GM23338 (cell line): ENCODE results near the gene ZNF74. TPM values are rescaled to one million over a fixed set of nuclear protein-coding genes. Genes with fewer than 3 reads are reported as not detected.
"Not testable (repeated sequence)": the region's sequence is repeated elsewhere in the genome, so short reads cannot be mapped to it uniquely, and the experiment has no call there.

Experiments
- ATAC-seq: fragments of 200-7000 bp; cut with Tn5 transposase; 3 replicates; pipeline ENCODE4 v1.9.1; 2020
- DNase-seq: peaks from one replicate; pipeline ENCODE4 v3.0.0-alpha.2; 2015; ENCODE audit warnings: low spot score
- H2AFZ ChIP-seq: fragments of 200-600 bp; sonication (generic); 2 replicates; pipeline ENCODE4 v1.8.0; 2016; ENCODE audit warnings: antibody characterized with exemption, mild to moderate bottlenecking, moderate library complexity
- H3F3A ChIP-seq: fragments of 200-600 bp; sonication (generic); replicated peaks from 2 replicates; pipeline ENCODE4 v1.8.0; 2017; ENCODE audit warnings: antibody characterized with exemption, mixed run types, low read depth
- H3K27ac ChIP-seq: fragments of 200-600 bp; sonication (generic); 2 replicates; pipeline ENCODE4 v1.6.1; 2016; ENCODE audit warnings: low read depth
- H3K27me3 ChIP-seq: fragments of 200-600 bp; sonication (generic); 2 replicates; pipeline ENCODE4 v1.8.0; 2016; ENCODE audit warnings: mild to moderate bottlenecking, mixed run types, moderate library complexity; ENCODE audit not compliant: insufficient read depth
- H3K36me3 ChIP-seq: fragments of 200-600 bp; sonication (generic); 2 replicates; pipeline ENCODE4 v1.8.0; 2016; ENCODE audit warnings: mild to moderate bottlenecking; ENCODE audit not compliant: insufficient read depth
- H3K4me1 ChIP-seq: fragments of 200-600 bp; sonication (generic); 2 replicates; pipeline ENCODE4 v1.8.0; 2016; ENCODE audit warnings: mild to moderate bottlenecking, moderate library complexity; ENCODE audit not compliant: insufficient read depth
- H3K4me2 ChIP-seq: fragments of 200-600 bp; sonication (generic); 2 replicates; pipeline ENCODE4 v1.7.1; 2017; ENCODE audit warnings: mixed run types
- H3K4me3 ChIP-seq: fragments of 200-600 bp; sonication (generic); 2 replicates; pipeline ENCODE4 v1.6.1; 2016; ENCODE audit warnings: mixed run types
- H3K79me2 ChIP-seq: fragments of 200-600 bp; sonication (generic); replicated peaks from 2 replicates; pipeline ENCODE4 v1.8.0; 2017; ENCODE audit warnings: mild to moderate bottlenecking; ENCODE audit not compliant: insufficient read depth
- H3K9me2 ChIP-seq: fragments of 200-600 bp; sonication (generic); 2 replicates; pipeline ENCODE4 v1.8.0; 2017; ENCODE audit not compliant: insufficient read depth
- H4K20me1 ChIP-seq: fragments of 200-600 bp; sonication (generic); replicated peaks from 2 replicates; pipeline ENCODE4 v1.8.0; 2017; ENCODE audit warnings: mild to moderate bottlenecking; ENCODE audit not compliant: insufficient read depth
- H3K27ac Mint-ChIP-seq: 2 replicates; pipeline ENCODE4 v1.8.0; 2020; ENCODE audit warnings: inconsistent platforms, mild to moderate bottlenecking, moderate library complexity, mixed read lengths
- H3K27me3 Mint-ChIP-seq: 3 replicates; pipeline ENCODE4 v1.8.0; 2022; ENCODE audit warnings: low read depth, mild to moderate bottlenecking, moderate library complexity, mixed read lengths, inconsistent platforms; ENCODE audit not compliant: insufficient read depth, poor library complexity
- H3K36me3 Mint-ChIP-seq: 3 replicates; pipeline ENCODE4 v1.8.0; 2021; ENCODE audit warnings: low read depth, mild to moderate bottlenecking, inconsistent platforms, moderate library complexity, mixed read lengths
- H3K4me1 Mint-ChIP-seq: 3 replicates; pipeline ENCODE4 v1.8.0; 2020; ENCODE audit warnings: mild to moderate bottlenecking, inconsistent platforms, mixed read lengths
- H3K4me3 Mint-ChIP-seq: 3 replicates; pipeline ENCODE4 v1.8.0; 2021; ENCODE audit warnings: moderate library complexity, mild to moderate bottlenecking, inconsistent platforms, mixed read lengths
- H3K9me3 Mint-ChIP-seq: 3 replicates; pipeline ENCODE4 v1.8.0; 2020; ENCODE audit warnings: moderate library complexity, mild to moderate bottlenecking, inconsistent platforms, mixed read lengths
- CREB1 ChIP-seq: fragments of 250-450 bp; sonication (Bioruptor Pico); IDR thresholded peaks from 2 replicates; pipeline ENCODE4 v1.5.0; 2020; ENCODE audit warnings: low read depth, mild to moderate bottlenecking, moderate library complexity
- CTCF ChIP-seq, 2 experiments: fragments of 200-600 bp in 1 of 2; sonication (generic) in 1 of 2; conservative IDR thresholded peaks; 2 replicates each; pipeline versions ENCODE4 v1.5.1 to v1.6.1; 2016 to 2017; ENCODE audit warnings: antibody characterized with exemption in 2 of 2, low read depth in 2 of 2, mild to moderate bottlenecking in 2 of 2, moderate library complexity in 1 of 2
- ETS1 ChIP-seq: IDR thresholded peaks from 2 replicates; pipeline ENCODE4 v1.6.1; 2016; ENCODE audit warnings: antibody characterized with exemption
- EZH2 ChIP-seq: fragments of 200-600 bp; sonication (generic); IDR thresholded peaks from one replicate; pipeline ENCODE4 v1.8.0; 2017; ENCODE audit warnings: antibody characterized with exemption, mild to moderate bottlenecking, low read depth; ENCODE audit not compliant: unreplicated experiment
- EZH2phosphoT487 ChIP-seq: fragments of 200-600 bp; sonication (generic); IDR thresholded peaks from one replicate; pipeline ENCODE4 v1.8.1; 2018; ENCODE audit warnings: antibody characterized with exemption; ENCODE audit not compliant: unreplicated experiment
- JUNB ChIP-seq: IDR thresholded peaks from one replicate; pipeline ENCODE4 v1.6.1; 2016; ENCODE audit warnings: antibody characterized with exemption; ENCODE audit not compliant: unreplicated experiment
- NANOG ChIP-seq: IDR thresholded peaks from 2 replicates; pipeline ENCODE4 v1.6.1; 2016; ENCODE audit warnings: antibody characterized with exemption, borderline replicate concordance
- POLR2AphosphoS5 ChIP-seq: IDR thresholded peaks from 2 replicates; pipeline ENCODE4 v1.6.1; 2016; ENCODE audit warnings: antibody characterized with exemption, low read depth
- STAT1 ChIP-seq: IDR thresholded peaks from one replicate; pipeline ENCODE4 v1.6.1; 2016; ENCODE audit warnings: antibody characterized with exemption; ENCODE audit not compliant: unreplicated experiment
- ZNF114 ChIP-seq: fragments of 250-450 bp; sonication (Bioruptor Pico); IDR thresholded peaks from 2 replicates; pipeline ENCODE4 v1.5.0; 2020; ENCODE audit warnings: mild to moderate bottlenecking, moderate library complexity
- ZNF462 ChIP-seq: fragments of 250-450 bp; sonication (Bioruptor Pico); IDR thresholded peaks from 2 replicates; pipeline ENCODE4 v1.5.0; 2020; ENCODE audit warnings: mild to moderate bottlenecking, moderate library complexity
- polyA plus RNA-seq: library from polyadenylated mRNA; unstranded; fragments of >200 nt; fragmentation: Nextera tagmentation; extraction: Ambion mirVana; gene quantifications from 2 replicates; pipeline ENCODE4 v1.2.1, GENCODE V29; 2016
- total RNA-seq: library from RNA; depleted of rRNA; stranded (reverse); fragments of >200 nt; shearing (Covaris generic); gene quantifications from 2 replicates; pipeline ENCODE4 v1.2.3, GENCODE V29; 2014

The ZNF74 gene
- total and polyA plus RNA-seq, 2 experiments from 2014 or later = 16.1 to 94.0 TPM

- not testable (repeated sequence) for ATAC-seq, H2AFZ ChIP-seq, H3K4me3 Mint-ChIP-seq, H3K27ac ChIP-seq, H3K27me3 Mint-ChIP-seq, H3K4me2 ChIP-seq, H3K79me2 ChIP-seq, H3K27me3 ChIP-seq, H3K9me2 ChIP-seq, H3K9me3 Mint-ChIP-seq, H3K4me1 ChIP-seq, H3K4me3 ChIP-seq, H3K4me1 Mint-ChIP-seq, H3K36me3 ChIP-seq, H3F3A ChIP-seq, DNase-seq, H3K27ac Mint-ChIP-seq, H4K20me1 ChIP-seq
- H3K36me3 Mint-ChIP-seq = peaks cover 32% of the 10 kb centered on the region
These were observed 15.4 kb downstream of the ZNF74 start for GRCh38 chr22:20409385-20409784.

DNA sequence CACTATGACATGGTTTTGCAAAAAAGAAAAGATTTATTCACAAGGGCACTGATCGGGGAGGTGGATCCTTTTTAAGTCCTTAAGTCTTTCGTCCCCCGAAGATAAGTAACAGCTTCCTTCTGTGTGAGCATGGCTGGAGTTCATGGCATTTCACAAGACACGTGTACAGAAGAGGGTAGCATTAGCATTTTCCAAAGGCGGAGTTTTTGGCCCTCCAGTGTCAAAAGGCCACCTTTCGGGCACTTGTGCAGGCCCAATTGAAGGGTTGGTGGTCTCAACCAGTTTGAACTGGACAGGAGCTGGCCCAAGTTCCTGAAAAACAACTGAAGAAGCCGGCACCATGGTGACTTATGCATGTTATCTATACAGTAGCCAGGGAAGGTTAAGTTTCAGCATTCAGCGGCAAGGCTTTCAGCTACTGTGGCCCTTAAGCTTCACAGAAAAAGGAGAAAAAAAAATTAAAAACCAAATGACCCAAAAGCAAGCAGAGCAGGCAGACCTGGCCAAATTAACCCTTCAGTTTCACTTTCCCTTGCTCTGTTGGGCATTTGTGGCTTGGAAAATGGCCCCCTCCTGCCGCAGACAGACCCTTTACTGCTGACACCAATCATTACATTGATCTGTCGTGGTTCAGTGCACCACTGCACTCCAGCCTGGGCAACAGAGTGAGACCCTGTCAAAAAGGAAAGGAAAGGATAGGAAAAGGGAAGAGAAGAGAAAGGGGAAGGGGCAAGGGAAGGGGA, 18.7 kb downstream of the ZNF74 start:
- H3K4me1 ChIP-seq = no peaks in the 10 kb centered on the region
- no peaks in the 10 kb centered on the region for H3K79me2 ChIP-seq
- Mint-ChIP-seq H3K4me1 (peaks cover 6% of the 10 kb centered on the region; the same call in 2 of the 3 replicates), H3K4me3 (no peak overlapping the region), H3K36me3 (peaks cover 8% of the 10 kb centered on the region; the same call in 1 of the 3 replicates), H3K27me3 (peaks cover 1% of the 10 kb centered on the region), H3K9me3 (no peaks in the 10 kb centered on the region), H3K27ac (no peak overlapping the region; the same call in 1 of the 2 replicates)
- H2AFZ ChIP-seq = no peak overlapping the region
- no peak overlapping the region for H3K27ac ChIP-seq
- no peaks in the 10 kb centered on the region for H3F3A ChIP-seq
- no peaks in the 10 kb centered on the region for H3K9me2 ChIP-seq
- H3K4me2 ChIP-seq = no peak overlapping the region
- ATAC-seq = no peak
- DNase-seq = no peak
- no peak overlapping the region for H3K4me3 ChIP-seq
- H4K20me1 ChIP-seq = no peaks in the 10 kb centered on the region
- no peaks in the 10 kb centered on the region for H3K27me3 ChIP-seq
- no peaks in the 10 kb centered on the region for H3K36me3 ChIP-seq
- no peak for TF ChIP-seq ZNF114 (CRISPR knock-in tag)
- no peak for TF ChIP-seq JUNB
- TF ChIP-seq NANOG = no peak
- no peak for TF ChIP-seq POLR2AphosphoS5
- TF ChIP-seq CREB1 (CRISPR knock-in tag) = no peak
- TF ChIP-seq ZNF462 (CRISPR knock-in tag) = no peak
- no peak for TF ChIP-seq ETS1
- TF ChIP-seq EZH2phosphoT487 = no peak
- TF ChIP-seq STAT1 = no peak
- no peak for TF ChIP-seq CTCF (conservative IDR thresholded peaks at IDR 0.05; ENCODE audit: low read depth in 2 of 2)
- TF ChIP-seq EZH2 = no peak
